Fibroblast of the aortic adventitia (primary cell): ENCODE data around the gene METTL22. TPM values are rescaled to one million over a fixed set of nuclear protein-coding genes. Genes with fewer than 3 reads are reported as not detected.

ENCODE experiments used
- DNase-seq: peaks from one replicate; pipeline ENCODE4 v3.0.0-alpha.2; 2010; ENCODE audit warnings: low read depth
- H3K4me3 ChIP-seq: 2 replicates; pipeline ENCODE4 v1.5.1; 2011; ENCODE audit warnings: low read depth, mild to moderate bottlenecking, control low read depth, low read length, moderate library complexity
- CTCF ChIP-seq: IDR thresholded peaks from 2 replicates; pipeline ENCODE4 v1.5.1; 2011; ENCODE audit warnings: mild to moderate bottlenecking, low read length, control low read depth, inconsistent platforms; ENCODE audit not compliant: insufficient read depth
- total RNA-seq: library from RNA; depleted of rRNA; stranded (reverse); fragments of >200 nt; gene quantifications from 2 replicates; pipeline ENCODE4 v1.2.3, GENCODE V29; 2012; ENCODE audit warnings: low replicate concordance

The METTL22 gene
- total RNA-seq, 1 donor = 21.7 TPM

GRCh38 chr16:8607214-8607613 is 14.3 kb upstream of the METTL22 start:
- no peak overlapping the region for H3K4me3 ChIP-seq
- no peak for TF ChIP-seq CTCF
- no peak for DNase-seq

- no peak for DNase-seq
- TF ChIP-seq CTCF = no peak
- no peak overlapping the region for H3K4me3 ChIP-seq
Observed at GRCh38 chr16:8611122-8611521, 10.4 kb upstream of the METTL22 start.

GRCh38 chr16:8611886-8612600 is 9.5 kb upstream of the METTL22 start:
- peak; percentile 11 for DNase-seq
- H3K4me3 ChIP-seq = no peak overlapping the region
- no peak for TF ChIP-seq CTCF

GRCh38 chr16:8614435-8615029 is 7.0 kb upstream of the METTL22 start:
- TF ChIP-seq CTCF = no peak
- no peak for DNase-seq
- H3K4me3 ChIP-seq = no peak overlapping the region

- no peak for DNase-seq
- TF ChIP-seq CTCF = no peak
- no peak overlapping the region for H3K4me3 ChIP-seq
Observed at GRCh38 chr16:8619671-8620370, 1.7 kb upstream of the METTL22 start.

- DNase-seq = no peak
- no peak overlapping the region for H3K4me3 ChIP-seq
- no peak for TF ChIP-seq CTCF
Observed at GRCh38 chr16:8620535-8620934, 963 bp upstream of the METTL22 start.
